Measurements from ENCODE around the gene PDE6A. TPM values are rescaled to one million over a fixed set of nuclear protein-coding genes. Genes with fewer than 3 reads are reported as not detected.

PDE6A gene
- total RNA-seq, 1 experiment from 2014 or later, result not detected

DNA sequence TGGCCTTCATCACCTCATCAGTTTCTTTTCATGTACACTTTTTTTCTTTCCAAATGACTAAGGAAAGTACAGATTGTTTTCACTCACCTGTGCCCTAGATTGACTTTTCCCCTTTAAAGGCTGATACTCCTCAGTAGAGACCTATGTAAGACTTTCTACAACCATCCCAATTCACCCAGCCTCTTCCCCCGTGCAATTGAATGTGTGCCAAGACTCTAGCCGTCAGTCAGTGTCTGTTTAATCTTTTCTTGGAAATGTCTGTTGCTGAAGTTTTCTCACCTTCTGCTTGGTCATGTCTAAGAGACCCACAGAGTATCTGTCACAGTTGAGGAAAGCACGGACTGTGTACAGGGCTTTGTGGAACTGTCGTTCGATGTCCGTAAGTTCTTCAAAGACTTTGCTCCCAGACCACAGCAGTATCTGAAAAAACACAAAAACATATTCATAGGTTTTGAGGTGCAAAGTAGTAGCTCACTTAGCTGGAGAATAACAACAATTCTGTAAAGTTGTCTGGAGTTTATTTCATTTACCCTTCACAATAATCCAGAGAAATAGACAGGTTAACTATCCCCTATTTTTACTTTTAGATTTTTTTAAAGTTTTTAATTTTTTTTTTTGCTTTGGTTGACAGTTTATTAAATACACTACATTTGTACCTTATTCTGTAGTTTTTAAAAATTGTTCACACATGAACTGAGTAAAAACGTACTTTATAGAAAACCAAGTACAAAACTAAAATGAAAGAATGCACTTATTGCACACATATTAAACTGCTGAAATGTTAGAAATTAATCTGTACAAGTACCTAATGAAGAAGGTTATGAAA is 13.6 kb downstream of the PDE6A start:
- H3K18ac ChIP-seq (ENCODE audit: insufficient read length, low read depth, low read length), result no peak overlapping the region
- no peak overlapping the region for H2BK15ac ChIP-seq (ENCODE audit: low read depth, low read length)
- Mint-ChIP-seq H3K4me3 (no peak overlapping the region), H3K4me1 (no peaks in the 10 kb centered on the region), H3K27ac (no peak overlapping the region), H3K27me3 (ENCODE audit: low read depth) (peaks cover 22% of the 10 kb centered on the region), H3K9me3 (no peaks in the 10 kb centered on the region), H3K36me3 (ENCODE audit: insufficient read depth in 1 of 3, low read depth in 3 of 3) (no peaks in the 10 kb centered on the region)
- no peak overlapping the region for H3K14ac ChIP-seq (ENCODE audit: insufficient read depth, low read length)
- no peaks in the 10 kb centered on the region for H4K20me1 ChIP-seq (ENCODE audit: control insufficient read depth, insufficient read depth, insufficient read length)
- no peak overlapping the region for H2BK12ac ChIP-seq (ENCODE audit: insufficient read length, low read depth, low read length)
- no CpG with 5 or more reads among the region's 7 CpGs for WGBS (ENCODE audit: extremely low coverage, insufficient read length, low lambda C conversion rate)
- H3K4ac ChIP-seq (ENCODE audit: low read depth, low read length), result no peak overlapping the region
- H2AFZ ChIP-seq (ENCODE audit: low read length), result no peak overlapping the region
- no peak overlapping the region for H3T11ph ChIP-seq (ENCODE audit: low read length)
- H3K4me2 ChIP-seq (ENCODE audit: insufficient read depth, insufficient read length, low read length), result no peak overlapping the region
- H2BK120ac ChIP-seq (ENCODE audit: low read depth, low read length, poor library complexity, severe bottlenecking), result no peak overlapping the region
- no peaks in the 10 kb centered on the region for H3K79me2 ChIP-seq (ENCODE audit: insufficient read depth, low read length)
- H3K27ac ChIP-seq (ENCODE audit: insufficient read length, low read depth, low read length), result no peak overlapping the region
- no peak for DNase-seq
- H3K9ac ChIP-seq (ENCODE audit: extremely low read depth, insufficient read length, low read length), result no peak overlapping the region
- no peak overlapping the region for H3K56ac ChIP-seq (ENCODE audit: insufficient read length, low read depth, low read length)
- TF ChIP-seq, protein P1, sequence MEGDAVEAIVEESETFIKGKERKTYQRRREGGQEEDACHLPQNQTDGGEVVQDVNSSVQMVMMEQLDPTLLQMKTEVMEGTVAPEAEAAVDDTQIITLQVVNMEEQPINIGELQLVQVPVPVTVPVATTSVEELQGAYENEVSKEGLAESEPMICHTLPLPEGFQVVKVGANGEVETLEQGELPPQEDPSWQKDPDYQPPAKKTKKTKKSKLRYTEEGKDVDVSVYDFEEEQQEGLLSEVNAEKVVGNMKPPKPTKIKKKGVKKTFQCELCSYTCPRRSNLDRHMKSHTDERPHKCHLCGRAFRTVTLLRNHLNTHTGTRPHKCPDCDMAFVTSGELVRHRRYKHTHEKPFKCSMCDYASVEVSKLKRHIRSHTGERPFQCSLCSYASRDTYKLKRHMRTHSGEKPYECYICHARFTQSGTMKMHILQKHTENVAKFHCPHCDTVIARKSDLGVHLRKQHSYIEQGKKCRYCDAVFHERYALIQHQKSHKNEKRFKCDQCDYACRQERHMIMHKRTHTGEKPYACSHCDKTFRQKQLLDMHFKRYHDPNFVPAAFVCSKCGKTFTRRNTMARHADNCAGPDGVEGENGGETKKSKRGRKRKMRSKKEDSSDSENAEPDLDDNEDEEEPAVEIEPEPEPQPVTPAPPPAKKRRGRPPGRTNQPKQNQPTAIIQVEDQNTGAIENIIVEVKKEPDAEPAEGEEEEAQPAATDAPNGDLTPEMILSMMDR (conservative IDR thresholded peaks at IDR 0.05), result no peak
- no peaks in the 10 kb centered on the region; the same call in 1 of the 2 replicates for H3K27me3 ChIP-seq (ENCODE audit: insufficient read depth, low read length)
- no peak overlapping the region for H2BK5ac ChIP-seq (ENCODE audit: insufficient read length, low read length)
- no peak overlapping the region for H4K5ac ChIP-seq (ENCODE audit: insufficient read length, low read depth, low read length)
- H3K79me1 ChIP-seq (ENCODE audit: insufficient read depth, low read depth, low read length, poor library complexity, severe bottlenecking), result no peaks in the 10 kb centered on the region
- no peaks in the 10 kb centered on the region for H3K9me3 ChIP-seq (ENCODE audit: control insufficient read depth, low read depth, low read length)
- H4K91ac ChIP-seq (ENCODE audit: insufficient read length, low read depth, low read length), result no peak overlapping the region
- H2BK20ac ChIP-seq (ENCODE audit: low read depth, low read length, poor library complexity, severe bottlenecking), result no peak overlapping the region
- H3K23me2 ChIP-seq (ENCODE audit: insufficient read length, low read depth, low read length, poor library complexity, severe bottlenecking), result no peaks in the 10 kb centered on the region
- H4K8ac ChIP-seq (replicated peaks; ENCODE audit: insufficient read length, low read depth, low read length), result no peak overlapping the region
- no peak overlapping the region for H2AK5ac ChIP-seq (ENCODE audit: insufficient read length, low read length)
- H3K23ac ChIP-seq (ENCODE audit: insufficient read length, low read depth, low read length), result no peak overlapping the region
- H3K4me1 ChIP-seq (ENCODE audit: insufficient read depth, low read length), result no peaks in the 10 kb centered on the region
